ENCODE data around the gene NIN. TPM values are rescaled to one million over a fixed set of nuclear protein-coding genes. Genes with fewer than 3 reads are reported as not detected.

The NIN gene
- total RNA-seq, 1 donor from 2014 or later, result 27.4 TPM

DNA sequence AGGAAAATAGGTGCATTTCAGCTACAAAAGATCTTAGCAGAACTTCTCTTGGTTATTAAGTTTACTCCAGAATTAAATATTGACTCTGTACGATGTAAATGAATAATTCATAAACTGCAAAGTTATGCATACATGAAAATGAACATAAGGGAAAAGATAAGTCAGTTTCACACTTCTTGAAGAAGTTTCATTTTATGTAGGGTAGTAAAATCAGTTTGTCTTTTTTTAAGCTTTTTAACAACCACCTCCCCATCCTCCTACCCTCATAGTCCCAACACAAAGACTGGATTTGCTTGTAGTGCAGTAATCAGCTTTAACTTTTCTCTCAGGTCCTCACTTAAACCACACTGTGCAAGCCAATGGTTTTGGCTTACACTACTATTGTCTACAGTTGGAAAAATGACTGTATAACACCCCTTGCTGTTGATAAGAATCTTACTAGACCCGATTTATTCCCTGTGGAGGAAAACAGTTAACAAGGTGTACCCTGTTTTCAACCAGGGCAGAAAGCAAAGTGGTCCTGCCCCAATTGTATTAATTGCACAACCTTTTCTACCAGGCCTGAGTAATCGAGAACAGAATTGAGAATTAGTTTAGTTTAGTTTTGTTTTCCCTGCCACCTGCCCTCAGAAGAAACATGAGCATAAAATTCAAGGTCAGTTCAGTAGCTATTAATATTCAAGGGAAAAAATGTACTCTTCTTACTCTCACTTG, 44.1 kb downstream of the NIN start:
- intact Hi-C loops (cut with micrococcal nuclease), result no loop called here
- peak overlapping the region; percentile 58 for H3K27ac ChIP-seq (replicated peaks)
- H3K4me3 ChIP-seq, result peak overlapping the region; percentile 4
- DNase-seq, result no peak
- TF ChIP-seq CTCF (IDR thresholded peaks at IDR 0.05; ENCODE audit: borderline replicate concordance), result no peak
- peaks cover 67% of the 10 kb centered on the region for H3K4me1 ChIP-seq
- H3K27me3 ChIP-seq (ENCODE audit: low read depth), result no peaks in the 10 kb centered on the region
- no peaks in the 10 kb centered on the region for H3K9me3 ChIP-seq (replicated peaks)
- peaks cover 17% of the 10 kb centered on the region for H3K36me3 ChIP-seq

- DNase-seq, result no peak
- Histone ChIP-seq H3K9me3 (replicated peaks) (no peaks in the 10 kb centered on the region), H3K27me3 (ENCODE audit: low read depth) (no peaks in the 10 kb centered on the region), H3K36me3 (peaks cover 17% of the 10 kb centered on the region), H3K27ac (replicated peaks) (peak overlapping the region; percentile 58), H3K4me3 (peak overlapping the region; percentile 17), H3K4me1 (peaks cover 67% of the 10 kb centered on the region)
- no peak for TF ChIP-seq CTCF (IDR thresholded peaks at IDR 0.05; ENCODE audit: borderline replicate concordance)
- intact Hi-C loops (cut with micrococcal nuclease), result no loop called here
Observed at GRCh38 chr14:50785457-50786063, 45.4 kb downstream of the NIN start.

DNA sequence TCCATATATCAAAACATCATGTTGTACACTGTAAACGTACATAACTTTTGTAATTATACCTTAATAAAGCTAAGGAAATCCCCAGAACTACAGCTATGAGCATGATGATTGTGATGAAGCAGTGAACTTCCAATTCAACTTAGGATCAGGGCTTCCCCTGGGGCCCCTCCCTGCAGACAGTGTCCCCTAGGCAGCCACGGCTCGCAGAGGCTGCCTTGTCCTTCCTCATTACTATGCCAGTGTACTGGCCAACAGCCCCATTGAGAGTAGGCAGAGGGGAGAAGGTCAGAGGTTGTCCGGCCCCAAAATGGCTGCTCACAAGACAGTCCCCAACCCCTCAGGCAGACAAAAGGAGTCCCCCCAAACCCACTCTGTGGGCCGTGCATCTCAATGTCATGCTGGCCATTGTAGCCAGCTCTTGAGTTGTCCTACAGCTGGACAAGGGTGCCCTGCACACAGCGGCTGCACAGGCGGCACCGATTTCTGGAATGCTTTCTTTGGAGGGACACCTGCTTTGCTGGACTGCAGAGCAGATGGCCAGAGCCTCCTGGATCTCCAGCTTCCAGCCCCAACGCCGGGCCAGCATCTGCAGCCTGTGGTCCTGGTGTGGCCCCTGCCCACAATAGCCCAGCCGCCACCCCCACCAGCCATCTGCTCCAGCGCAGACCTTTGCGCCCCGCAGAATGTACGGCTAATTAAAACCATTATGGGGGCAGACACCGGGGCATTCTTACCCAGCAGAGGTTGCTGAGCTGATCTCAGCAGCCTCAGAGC, 46.1 kb downstream of the NIN start:
- Histone ChIP-seq H3K27me3 (ENCODE audit: low read depth) (no peaks in the 10 kb centered on the region), H3K4me3 (no peak overlapping the region), H3K4me1 (peaks cover 63% of the 10 kb centered on the region), H3K9me3 (replicated peaks) (no peaks in the 10 kb centered on the region), H3K27ac (replicated peaks) (peak overlapping the region; percentile 58), H3K36me3 (peaks cover 12% of the 10 kb centered on the region)
- no peak for DNase-seq
- intact Hi-C loops (cut with micrococcal nuclease), result no loop called here
- no peak for TF ChIP-seq CTCF (IDR thresholded peaks at IDR 0.05; ENCODE audit: borderline replicate concordance)

GRCh38 chr14:50783563-50783962, 47.4 kb downstream of the NIN start:
- H3K4me1 ChIP-seq, result peaks cover 61% of the 10 kb centered on the region
- H3K4me3 ChIP-seq, result no peak overlapping the region
- no peaks in the 10 kb centered on the region for H3K9me3 ChIP-seq (replicated peaks)
- H3K36me3 ChIP-seq, result no peaks in the 10 kb centered on the region
- no peak for TF ChIP-seq CTCF (IDR thresholded peaks at IDR 0.05; ENCODE audit: borderline replicate concordance)
- no peaks in the 10 kb centered on the region for H3K27me3 ChIP-seq (ENCODE audit: low read depth)
- intact Hi-C loops (cut with micrococcal nuclease), result no loop called here
- DNase-seq, result no peak
- H3K27ac ChIP-seq (replicated peaks), result no peak overlapping the region

- Histone ChIP-seq H3K27me3 (ENCODE audit: low read depth) (no peaks in the 10 kb centered on the region), H3K9me3 (replicated peaks) (no peaks in the 10 kb centered on the region), H3K4me1 (peaks cover 56% of the 10 kb centered on the region), H3K4me3 (no peak overlapping the region), H3K27ac (replicated peaks) (no peak overlapping the region), H3K36me3 (peaks cover 16% of the 10 kb centered on the region)
- no peak for TF ChIP-seq CTCF (IDR thresholded peaks at IDR 0.05; ENCODE audit: borderline replicate concordance)
- DNase-seq, result no peak
- intact Hi-C loops (cut with micrococcal nuclease), result no loop called here
Observed at GRCh38 chr14:50780393-50780792, 50.6 kb downstream of the NIN start.

Measured in left ventricle myocardium inferior (tissue), 1 donor.